Epidermal melanocyte (primary cell): ENCODE results near the gene FAAP20.

ENCODE experiments used
- DNase-seq: peaks from one replicate; pipeline ENCODE4 v3.0.0; 2011; ENCODE audit warnings: low spot score; ENCODE audit not compliant: insufficient read length

The FAAP20 gene

GRCh38 chr1:2194319-2194897 is at the start of gene FAAP20:
FAAP20 (minus strand) TSS chr1:2194772; CDS start chr1:2194749, 23 bp downstream.
- DNase-seq: peak; percentile 80

DNA sequence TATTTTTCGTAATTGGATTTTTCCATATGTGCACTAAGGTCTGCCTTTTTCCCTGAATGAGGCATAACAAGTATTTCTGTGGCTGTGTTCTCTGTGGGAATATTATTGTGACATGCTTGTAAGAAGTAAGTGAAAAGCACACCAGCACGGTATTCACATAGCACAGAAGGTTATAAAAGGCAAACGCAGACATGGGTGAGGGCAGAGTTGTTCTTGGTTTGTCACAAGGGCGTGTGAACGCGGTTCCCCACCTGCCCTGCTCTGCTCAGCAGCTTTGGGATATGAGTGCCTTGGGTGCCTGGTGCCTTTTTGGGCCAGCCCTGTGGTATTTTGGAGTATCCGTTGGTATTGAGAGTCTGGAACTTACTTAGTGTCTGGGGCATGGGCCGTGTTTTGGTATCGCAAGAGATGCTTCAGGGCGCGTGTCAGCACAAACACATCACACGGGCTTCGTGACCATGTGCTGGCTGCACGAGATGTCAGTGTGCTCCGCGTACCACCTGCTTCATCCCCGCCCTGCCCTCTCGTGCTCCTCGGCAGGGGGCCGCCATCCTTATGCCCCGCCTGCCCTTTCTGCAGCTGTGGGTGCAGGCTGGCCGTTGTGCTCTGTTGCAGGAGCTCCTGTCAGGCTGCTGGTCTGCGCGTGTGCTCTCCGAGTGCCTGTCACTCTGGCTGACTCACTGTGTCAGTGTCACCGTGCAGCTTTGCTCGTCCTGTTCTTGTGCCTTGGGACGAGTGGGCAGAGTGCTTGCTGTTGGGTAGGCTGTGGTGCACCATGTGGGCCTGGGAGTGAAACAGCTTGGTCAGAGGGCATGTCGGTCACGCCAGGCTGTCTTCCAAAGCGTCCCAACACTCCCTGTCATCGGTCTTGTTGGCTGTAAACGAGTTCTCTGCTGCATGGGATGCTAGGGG is 48.5 kb upstream of the FAAP20 start:
- DNase-seq: no peak

DNA sequence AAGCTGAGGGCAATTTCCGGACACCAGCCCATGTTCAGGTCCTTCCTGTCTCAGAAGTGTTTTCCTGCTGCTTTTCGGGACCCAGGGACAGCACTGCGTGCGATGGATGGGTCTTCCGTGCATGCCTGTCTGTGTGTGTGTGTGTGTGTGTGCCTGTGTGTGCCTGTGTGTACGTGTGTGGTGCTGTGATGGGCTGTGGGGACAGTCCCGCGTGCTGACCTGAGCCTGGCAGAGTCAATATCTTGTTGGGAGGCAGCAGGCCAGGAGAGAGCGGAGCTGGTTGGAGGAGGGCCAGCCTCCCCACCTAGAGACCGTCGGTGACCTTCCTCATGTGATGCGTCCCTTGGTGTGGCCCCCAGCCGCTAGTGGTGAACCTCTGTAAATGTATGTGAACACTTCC is 47.2 kb upstream of the FAAP20 start:
- no peak for DNase-seq

GRCh38 chr1:2240270-2241156 is 45.9 kb upstream of the FAAP20 start:
- no peak for DNase-seq

DNA sequence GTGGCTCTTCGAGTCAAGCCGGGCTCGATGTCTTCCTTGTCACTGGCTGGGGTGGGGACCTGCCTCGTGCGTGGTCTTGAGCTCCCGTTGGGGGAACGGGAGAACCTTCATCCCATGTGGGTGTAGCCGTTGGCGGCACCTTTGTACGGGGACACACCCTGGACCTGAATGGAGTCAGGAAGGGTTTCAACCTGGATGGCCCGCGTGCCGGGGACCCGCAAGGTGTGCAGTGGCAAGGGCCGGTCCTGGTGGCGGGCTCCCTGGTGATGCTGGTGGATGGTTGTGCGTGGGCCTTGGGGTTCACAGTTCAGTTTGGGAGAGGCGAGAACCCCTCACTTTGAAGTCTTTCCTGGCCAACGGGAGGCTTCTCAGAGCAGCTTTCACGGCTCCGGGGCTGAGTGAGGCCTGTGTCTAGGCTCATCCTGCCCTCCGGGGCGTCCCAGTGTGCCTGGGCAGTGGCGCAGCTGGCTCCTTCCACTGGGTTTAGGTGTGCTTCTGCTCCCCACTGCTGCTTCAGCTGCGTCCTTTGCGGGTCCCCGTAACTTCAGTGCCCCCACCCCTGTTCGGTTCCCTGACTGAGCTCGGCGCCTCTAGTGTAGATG is 44.9 kb upstream of the FAAP20 start:
- no peak for DNase-seq

DNA sequence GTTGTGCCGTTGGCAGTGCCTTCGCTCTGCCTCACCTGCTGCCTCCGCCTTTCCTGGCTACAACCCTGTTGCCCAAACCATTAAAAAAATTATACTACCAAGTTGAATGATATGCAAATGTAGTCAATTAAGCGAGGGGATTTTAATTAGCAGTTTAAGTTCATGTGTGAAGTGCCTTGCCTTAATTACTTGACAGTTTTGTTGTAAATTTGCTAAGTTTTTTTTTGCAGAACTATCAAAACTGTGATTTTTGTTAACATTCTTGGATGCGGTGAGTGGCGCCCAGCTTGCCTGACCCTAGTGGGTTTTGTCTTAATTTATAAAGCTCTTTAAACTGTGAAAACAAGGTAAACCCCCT is 44.4 kb upstream of the FAAP20 start:
- DNase-seq: no peak

DNA sequence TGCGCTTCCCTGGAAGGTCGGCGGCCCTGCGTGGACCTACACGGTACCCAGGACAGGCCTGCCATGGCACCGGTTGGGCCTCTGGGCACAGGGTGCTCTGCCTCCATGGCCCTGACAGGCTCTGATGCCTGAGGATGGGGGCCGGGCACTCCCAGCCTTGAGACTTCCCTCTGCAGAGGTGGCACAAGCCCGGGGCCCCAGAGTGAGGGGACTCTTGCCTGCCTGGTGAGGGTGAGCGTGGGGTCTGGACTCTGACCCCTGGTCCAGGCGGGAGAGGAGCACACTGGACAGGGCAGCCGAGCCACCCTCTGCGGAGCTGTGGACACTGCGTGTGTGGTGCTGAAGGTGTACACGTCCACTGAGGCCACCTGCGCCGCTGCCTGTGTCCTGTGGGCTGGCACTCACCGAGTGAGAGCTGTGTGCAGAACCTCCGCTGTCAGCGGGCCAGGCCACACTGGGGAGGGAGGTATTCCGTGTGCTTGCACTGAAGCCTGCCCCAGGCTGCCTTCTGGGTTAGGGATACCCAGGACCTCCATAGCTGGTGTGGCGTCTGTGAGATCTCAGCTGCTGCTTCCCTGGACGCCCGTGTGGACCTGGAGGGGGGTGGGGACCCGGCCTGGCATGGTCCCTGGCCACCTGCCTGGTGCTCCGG is 43.9 kb upstream of the FAAP20 start:
- no peak for DNase-seq

GRCh38 chr1:2237773-2238172 is 43.2 kb upstream of the FAAP20 start:
- no peak for DNase-seq

- no peak for DNase-seq
Observed at GRCh38 chr1:2236695-2237677, 42.4 kb upstream of the FAAP20 start.

GRCh38 chr1:2235300-2235998 is 40.9 kb upstream of the FAAP20 start:
- no peak for DNase-seq

DNA sequence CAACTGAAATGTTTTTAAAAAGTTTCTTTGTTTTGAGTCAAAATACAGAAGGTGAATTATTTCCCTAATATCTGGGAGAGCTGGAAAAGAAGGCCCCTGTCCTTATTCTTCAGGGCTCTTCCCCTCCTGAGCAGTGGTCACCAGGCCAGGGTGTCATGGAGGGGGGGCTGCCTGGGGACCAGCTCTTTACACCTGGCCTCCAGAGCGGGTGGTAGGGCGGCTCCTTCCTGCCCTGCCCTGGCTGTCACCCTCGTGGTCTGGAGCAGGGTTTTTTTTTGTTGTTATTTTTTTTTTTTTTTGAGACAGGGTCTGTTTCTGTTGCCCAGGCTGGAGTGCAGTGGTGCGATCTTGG is 40.2 kb upstream of the FAAP20 start:
- no peak for DNase-seq

GRCh38 chr1:2233997-2234761 is 39.6 kb upstream of the FAAP20 start:
- peak; percentile 86 for DNase-seq

DNA sequence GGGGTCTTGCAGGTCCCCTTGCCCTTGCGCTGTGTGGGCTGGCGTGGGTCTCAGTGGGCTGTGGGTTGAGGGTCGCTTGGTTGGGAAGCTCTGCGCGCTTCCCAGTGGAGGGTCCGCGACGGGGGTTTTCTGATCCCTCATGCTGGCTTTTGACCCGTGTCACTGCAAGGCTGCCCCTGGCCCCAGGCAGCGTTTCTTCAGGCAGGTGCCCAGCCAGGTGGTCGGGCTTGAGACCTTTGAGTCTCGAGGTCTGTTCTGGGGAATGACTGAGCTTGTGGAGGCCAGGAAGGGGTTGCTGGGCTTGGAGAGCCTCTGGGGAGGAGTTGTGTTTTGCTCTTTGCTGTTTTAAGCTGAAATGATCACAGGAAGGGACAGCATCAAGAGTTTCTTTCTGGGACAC is 38.9 kb upstream of the FAAP20 start:
- no peak for DNase-seq

- no peak for DNase-seq
Observed at GRCh38 chr1:2232916-2233438, 38.4 kb upstream of the FAAP20 start.

DNA sequence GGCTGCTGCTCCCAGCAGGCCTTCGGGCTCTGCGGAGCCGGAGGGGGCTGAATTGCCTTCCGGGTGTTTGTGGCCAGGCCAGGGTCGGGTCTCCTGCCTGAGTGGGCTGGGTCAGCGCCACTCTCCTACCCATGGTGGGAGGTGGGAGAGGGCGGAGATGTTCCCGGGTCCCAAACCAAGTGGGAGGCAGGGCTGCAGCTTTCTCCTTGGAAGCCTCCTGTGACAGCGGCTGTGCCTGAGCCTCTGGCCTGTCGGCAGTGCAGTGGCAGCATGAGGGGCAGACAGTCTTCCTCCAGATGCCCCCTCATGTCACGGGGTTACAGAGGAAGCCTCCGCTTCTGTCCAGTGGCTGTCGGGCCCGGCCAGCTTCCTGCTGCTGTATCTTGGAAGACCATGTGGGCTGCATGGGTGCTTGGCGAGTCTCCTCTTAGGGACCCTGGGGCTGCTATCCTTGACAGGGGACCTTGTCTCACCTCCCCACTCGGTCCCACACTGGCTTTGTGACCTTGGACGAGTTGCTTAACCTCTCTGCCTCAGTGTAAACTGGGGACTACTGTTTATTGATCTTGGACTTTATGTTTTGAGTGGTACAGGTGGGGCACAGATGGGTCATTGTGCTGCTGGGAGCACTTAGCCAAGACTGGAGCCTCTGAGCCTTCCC is 37.8 kb upstream of the FAAP20 start:
- DNase-seq: no peak

- DNase-seq: peak; percentile 90
Observed at GRCh38 chr1:2231532-2232254, 37.1 kb upstream of the FAAP20 start.
